LNCaP clone FGC (cell line): ENCODE data around the gene SMYD3.
A peak's percentile ranks its signal among the peaks of the same experiment; 100 is the strongest.

Experiments used
- DNase-seq: peaks from one replicate; pipeline ENCODE4 v3.0.0-alpha.2; 2011; ENCODE audit warnings: low read depth
- H3K4me3 ChIP-seq: 2 replicates; pipeline ENCODE4 v1.5.1; 2011; ENCODE audit warnings: mild to moderate bottlenecking, low read depth, low read length, control low read depth
- CTCF ChIP-seq: IDR thresholded peaks from 2 replicates; pipeline ENCODE4 v1.5.1; 2012; ENCODE audit warnings: mild to moderate bottlenecking; ENCODE audit not compliant: control insufficient read depth, insufficient read depth; ENCODE audit errors: extremely low read depth

SMYD3 gene

GRCh38 chr1:245878585-245878984, 628.5 kb downstream of the SMYD3 start:
- H3K4me3 ChIP-seq = no peak overlapping the region
- no peak for TF ChIP-seq CTCF
- DNase-seq = no peak

- TF ChIP-seq CTCF = no peak
- no peak for DNase-seq
- no peak overlapping the region for H3K4me3 ChIP-seq
Measured at GRCh38 chr1:245877976-245878375, 629.1 kb downstream of the SMYD3 start.

- DNase-seq = no peak
- no peak overlapping the region for H3K4me3 ChIP-seq
- no peak for TF ChIP-seq CTCF
Measured at GRCh38 chr1:245876586-245876985, 630.5 kb downstream of the SMYD3 start.

GRCh38 chr1:245875581-245876261, 631.4 kb downstream of the SMYD3 start:
- DNase-seq = no peak
- H3K4me3 ChIP-seq = no peak overlapping the region
- no peak for TF ChIP-seq CTCF

GRCh38 chr1:245874942-245875580, 632.0 kb downstream of the SMYD3 start:
- no peak overlapping the region for H3K4me3 ChIP-seq
- DNase-seq = peak; percentile 61
- no peak for TF ChIP-seq CTCF

- TF ChIP-seq CTCF = no peak
- DNase-seq = peak; percentile 3
- H3K4me3 ChIP-seq = no peak overlapping the region
Measured at GRCh38 chr1:245873883-245874671, 633.0 kb downstream of the SMYD3 start.

GRCh38 chr1:245873068-245873467, 634.0 kb downstream of the SMYD3 start:
- TF ChIP-seq CTCF = no peak
- DNase-seq = no peak
- no peak overlapping the region for H3K4me3 ChIP-seq
